Endothelial cell of umbilical vein (primary cell): Measurements from ENCODE around the gene IFI35.

Source experiments
- CTCF ChIP-seq, 2 donors: IDR thresholded peaks; 1 replicate in 1 of 2; 2 replicates in 1 of 2; pipeline ENCODE4 v1.5.1; 2011; ENCODE audit warnings: low read length in 2 of 2, mild to moderate bottlenecking in 2 of 2, moderate library complexity in 2 of 2, control low read depth in 1 of 2, inconsistent platforms in 1 of 2, low read depth in 1 of 2; ENCODE audit not compliant: insufficient read depth in 1 of 2; ENCODE audit errors: extremely low read depth in 1 of 2
- EZH2 ChIP-seq: IDR thresholded peaks from 2 replicates; pipeline ENCODE4 v1.6.1; 2012; ENCODE audit warnings: borderline replicate concordance, low read depth, mild to moderate bottlenecking, moderate library complexity, low read length, inconsistent platforms; ENCODE audit not compliant: severe bottlenecking
- POLR2AphosphoS5 ChIP-seq: IDR thresholded peaks from 2 replicates; pipeline ENCODE4 v1.6.1; 2012; ENCODE audit warnings: low read depth, mild to moderate bottlenecking, control low read depth, low read length, moderate library complexity; ENCODE audit not compliant: insufficient read depth

GRCh38 chr17:42969001-42969581 is 37.5 kb upstream of the IFI35 start:
- TF ChIP-seq CTCF (IDR thresholded peaks at IDR 0.05; ENCODE audit: extremely low read depth in 1 of 2, insufficient read depth in 1 of 2, low read depth in 1 of 2, low read length in 2 of 2) (no peak), POLR2AphosphoS5 (no peak), EZH2 (no peak)
